GM18868 (cell line): Measurements from ENCODE around the gene NR1H3.
"Not testable (repeated sequence)": the region's sequence is repeated elsewhere in the genome, so short reads cannot be mapped to it uniquely, and the experiment has no call there.

Source experiments
- ATAC-seq: cut with Tn5 transposase; IDR thresholded peaks from one replicate; pipeline ENCODE4 v1.9.1; 2021; ENCODE audit warnings: mild to moderate bottlenecking, moderate library complexity; ENCODE audit not compliant: unreplicated experiment

The NR1H3 gene

DNA sequence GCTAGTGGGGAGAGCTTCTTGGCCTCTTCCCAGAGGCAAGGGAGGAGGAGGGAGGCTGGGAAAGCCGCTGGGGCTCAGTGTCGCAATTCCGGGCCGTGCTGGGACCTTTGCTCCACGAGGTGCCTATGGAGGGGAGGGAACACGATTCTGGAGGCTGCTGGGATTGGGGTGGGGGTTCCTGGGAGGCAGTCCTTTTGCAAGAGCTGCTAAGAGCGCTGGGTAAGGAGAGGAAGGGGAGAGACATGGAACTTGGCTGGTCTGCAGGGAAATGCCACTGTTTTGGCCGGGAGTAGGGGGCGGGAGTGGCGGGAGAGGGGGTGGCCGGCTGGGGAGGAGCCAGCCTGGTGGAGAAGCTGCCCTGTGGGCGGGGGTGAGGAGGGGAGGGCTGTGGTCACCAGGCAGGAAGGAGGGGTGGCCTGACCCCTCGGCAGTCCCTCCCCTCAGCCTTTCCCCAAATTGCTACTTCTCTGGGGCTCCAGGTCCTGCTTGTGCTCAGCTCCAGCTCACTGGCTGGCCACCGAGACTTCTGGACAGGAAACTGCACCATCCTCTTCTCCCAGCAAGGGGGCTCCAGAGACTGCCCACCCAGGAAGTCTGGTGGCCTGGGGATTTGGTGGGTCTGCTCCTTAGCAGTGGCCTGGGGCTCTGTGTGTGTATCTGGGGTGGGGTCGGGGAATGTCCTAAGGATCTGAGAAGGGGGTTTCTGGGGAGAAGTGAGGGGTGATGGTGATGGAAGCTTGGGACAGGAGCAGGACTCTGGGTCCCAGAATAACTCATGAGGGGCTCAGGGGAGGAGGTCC lies at the start of gene NR1H3:
TSS of gene NR1H3 (plus strand) at position 480 of the 800 bp plus-strand sequence. CDS start 1,221 bp downstream, outside the sequence.
- no peak for ATAC-seq

DNA sequence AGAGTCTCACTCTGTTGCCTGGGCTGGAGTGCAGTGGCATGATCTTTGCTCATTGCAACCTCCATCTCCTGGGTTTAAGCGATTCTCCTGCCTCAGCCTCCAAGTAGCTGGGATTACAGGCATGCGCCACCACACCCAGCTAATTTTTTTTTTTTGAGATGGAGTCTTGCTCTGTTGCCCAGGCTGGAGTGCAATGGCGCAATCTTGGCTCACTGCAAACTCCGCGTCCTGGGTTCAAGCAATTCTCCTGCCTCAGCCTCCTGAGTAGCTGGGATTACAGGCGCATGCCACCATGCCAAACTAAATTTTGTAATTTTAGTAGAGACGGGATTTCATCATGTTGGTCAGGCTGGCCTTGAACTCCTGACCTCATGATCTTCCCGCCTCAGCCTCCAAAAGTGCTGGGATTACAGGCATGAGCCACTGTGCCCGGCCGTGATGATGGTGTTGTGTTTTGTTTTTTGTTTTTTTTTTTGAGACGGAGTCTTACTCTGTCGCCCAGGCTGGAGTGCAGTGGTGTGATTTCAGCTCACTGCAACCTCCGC lies 49.7 kb upstream of the NR1H3 start:
- not testable (repeated sequence) for ATAC-seq

DNA sequence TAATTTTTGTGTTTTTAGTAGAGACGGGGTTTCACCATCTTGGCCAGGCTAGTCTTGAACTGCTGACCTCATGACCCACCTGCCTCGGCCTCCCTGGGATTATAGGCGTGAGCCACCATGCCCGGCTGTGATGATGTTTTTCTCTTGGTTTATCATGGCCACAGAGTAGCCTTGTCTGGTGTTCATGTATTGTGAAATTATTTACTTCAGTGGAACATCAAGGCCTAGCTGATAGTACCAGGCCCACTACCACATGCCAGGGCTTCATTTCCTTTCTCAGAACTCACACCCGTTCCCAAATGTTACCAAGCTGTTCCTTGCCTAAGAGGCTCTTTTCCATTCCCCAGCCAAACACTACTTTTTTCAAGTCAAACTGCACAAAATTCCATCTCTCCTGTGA lies 49.2 kb upstream of the NR1H3 start:
- ATAC-seq = no peak

DNA sequence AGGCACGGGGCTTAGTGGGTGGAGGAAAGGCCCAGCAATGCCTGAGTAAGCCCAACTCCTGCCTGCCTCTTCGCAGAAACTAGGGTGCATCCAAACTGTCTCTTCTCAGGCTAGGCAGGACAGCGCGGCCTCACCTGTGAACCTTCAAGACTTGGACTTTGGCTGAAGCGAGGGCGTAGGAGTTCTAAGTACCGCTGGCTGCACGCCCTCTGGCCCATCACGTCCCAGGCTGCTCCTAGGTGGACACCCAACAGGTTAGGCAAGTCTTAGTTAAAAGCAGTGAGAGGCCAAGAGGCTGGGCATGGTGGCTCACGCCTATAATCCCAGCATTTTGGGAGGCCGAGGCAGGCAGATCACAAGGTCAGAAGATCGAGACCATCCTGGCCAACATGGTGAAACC lies 44.9 kb upstream of the NR1H3 start:
- ATAC-seq = no peak

DNA sequence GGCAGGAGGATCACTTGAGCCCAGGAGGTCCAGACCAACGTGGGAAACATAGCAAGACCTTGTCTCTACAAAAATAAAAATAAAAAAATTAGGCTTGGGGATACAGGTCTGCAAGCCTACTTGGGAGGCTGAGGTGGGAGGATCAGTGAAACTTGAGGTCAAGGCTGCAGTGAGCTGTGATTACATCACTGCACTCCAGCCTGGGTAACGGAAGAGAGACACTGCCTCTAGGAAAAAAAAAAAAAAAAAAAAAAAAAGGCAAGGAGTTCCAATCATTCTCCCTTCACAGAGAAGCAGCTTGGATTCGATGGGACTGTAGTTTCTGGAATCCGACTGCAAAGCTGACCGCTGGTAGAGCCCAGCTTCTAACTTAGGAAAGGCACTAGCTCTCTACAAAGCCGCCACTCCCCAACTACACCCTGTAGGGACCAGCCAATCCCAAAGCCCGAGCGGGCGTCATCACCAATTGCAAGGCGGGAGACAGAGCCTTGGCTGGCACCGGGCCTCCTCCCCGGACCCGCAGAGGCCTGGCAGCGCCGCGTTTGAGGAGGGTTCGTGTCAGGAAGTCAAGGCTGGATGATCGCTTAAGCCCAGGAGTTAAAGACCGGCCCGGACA lies 43.7 kb upstream of the NR1H3 start:
- ATAC-seq = peak; percentile 69

DNA sequence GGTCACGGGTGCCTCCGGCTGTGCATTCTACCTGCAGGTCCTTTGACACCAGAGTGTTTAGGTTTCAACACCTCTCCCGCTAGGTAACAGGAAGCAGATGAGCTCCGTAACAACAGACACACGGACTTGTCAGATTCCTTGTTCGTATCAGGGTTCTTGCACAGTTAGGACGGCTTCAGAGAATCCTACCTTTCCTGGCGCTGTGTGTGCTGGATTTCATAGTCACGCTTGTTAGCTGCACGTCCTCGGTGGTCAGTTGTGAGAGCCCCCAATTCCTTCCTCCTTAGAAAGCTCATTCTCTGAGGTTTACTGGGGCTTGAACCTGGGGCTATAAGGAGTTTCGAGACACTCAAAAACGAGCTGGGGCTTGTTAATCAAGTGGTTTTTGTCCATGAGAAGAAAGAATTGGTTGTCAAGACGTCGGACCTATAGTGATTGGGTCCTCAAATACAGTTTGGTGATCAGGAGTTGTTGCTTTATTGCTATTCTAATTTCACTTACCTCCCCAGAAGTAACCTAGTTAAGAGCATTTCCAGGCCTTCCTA lies 42.4 kb upstream of the NR1H3 start:
- ATAC-seq = no peak

DNA sequence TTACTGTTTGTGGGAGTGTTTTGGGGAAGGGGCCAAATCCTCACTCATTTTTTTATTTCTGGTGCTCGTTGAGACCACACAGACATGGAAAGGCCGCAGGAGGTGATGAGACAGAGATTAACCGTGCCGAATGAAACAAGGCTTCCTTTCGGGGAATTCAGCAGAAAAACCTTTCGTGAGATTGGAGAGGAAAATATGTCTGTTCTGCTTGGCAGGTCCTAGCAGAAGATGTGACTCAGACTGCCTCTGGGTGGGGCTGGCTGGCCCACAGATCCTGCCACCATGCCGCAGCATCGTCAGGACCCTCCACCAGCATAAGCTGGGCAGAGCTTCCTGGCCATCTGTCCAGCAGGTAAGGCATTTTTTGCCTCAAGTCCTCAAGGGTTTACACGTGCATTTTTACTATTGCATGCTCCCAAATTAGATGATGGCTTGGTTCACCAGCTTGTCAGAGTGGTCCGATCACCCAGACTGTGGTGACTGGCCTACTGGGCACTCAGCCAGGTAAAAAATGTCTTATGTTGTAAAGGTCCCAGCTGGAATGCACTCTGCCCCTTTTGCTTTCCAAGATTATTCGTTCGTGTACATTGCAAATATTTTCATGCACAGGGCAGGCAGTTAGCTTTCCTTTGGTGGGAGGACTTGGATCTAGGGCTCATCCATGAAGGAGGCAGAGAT lies 41.5 kb upstream of the NR1H3 start:
- ATAC-seq = peak; percentile 40

DNA sequence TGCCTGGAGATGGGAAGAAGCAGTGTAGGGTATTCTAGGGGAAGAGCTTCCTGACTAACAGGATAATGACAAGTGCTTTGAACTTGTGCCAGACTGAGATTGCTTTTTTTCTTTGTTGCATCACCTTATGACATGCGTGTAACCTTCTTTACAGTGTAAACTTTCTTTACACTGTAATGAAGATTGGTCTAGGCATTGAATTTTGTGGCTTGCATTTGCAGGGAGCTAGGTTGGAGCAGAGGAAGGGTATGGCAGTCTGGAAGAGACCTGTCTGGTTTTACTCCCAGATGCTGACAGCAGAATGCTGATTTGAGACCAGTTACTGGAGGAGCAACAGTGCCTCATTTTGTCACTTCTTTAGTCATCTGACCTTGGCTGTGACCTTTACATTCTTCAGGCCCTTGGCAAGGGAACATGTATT lies 37.4 kb upstream of the NR1H3 start:
- ATAC-seq = no peak

DNA sequence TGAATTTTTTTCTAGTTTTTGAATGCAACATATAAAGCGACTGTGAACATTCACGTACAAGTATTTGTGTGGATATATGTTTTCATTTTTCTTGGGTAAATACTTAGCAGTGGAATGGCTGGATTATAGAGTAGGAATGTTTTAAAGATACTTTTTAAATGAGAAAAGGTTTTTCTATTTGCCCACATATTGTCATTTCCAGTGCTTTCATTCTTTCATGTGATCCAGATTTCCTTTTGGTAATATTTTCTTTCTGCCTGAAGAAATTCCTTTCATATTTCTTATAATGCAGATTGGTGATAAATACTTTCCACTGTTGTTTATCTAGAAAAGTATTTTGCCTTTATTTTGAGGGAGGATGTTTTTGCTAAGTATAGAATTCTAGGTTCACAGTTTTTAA lies 35.1 kb upstream of the NR1H3 start:
- ATAC-seq = no peak

DNA sequence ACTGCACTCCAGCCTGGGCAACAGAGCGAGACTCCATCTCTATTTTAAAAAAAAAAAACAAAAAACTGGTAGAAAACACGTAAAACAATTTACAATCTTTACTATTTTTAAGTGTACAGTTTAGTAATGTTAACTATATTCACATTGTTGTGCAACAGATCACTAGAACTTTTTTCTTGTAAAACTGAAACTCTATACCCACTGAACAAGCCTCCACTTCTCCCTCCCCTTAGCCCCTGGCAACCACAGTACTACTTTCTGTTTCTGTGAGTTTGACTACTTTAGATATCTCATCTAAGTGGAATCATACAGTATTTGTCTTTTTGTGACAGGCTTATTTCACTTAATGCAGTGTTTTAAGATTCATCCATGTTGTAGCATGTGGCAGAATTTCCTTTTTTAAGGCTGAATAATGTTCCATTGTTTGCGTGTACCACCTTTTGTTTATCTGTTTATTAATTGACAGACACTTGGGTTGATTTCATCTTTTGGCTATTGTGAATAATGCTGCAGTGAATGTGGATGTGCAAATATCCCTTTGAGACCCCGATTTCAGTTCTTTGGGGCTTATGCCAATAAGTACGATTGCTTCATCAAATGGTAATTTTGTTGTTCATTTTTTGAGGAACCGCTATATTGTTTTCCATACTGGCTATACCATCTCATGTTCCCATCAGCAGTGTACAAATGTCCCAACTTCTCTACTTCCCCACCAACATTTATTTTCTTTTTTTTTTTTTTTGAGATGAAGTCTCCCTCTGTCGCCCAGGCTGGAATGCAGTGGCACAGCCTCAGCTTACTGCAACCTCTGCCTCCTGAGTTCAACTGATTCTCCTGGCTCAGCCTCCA lies 32.0 kb upstream of the NR1H3 start:
- peak; percentile 97 for ATAC-seq

DNA sequence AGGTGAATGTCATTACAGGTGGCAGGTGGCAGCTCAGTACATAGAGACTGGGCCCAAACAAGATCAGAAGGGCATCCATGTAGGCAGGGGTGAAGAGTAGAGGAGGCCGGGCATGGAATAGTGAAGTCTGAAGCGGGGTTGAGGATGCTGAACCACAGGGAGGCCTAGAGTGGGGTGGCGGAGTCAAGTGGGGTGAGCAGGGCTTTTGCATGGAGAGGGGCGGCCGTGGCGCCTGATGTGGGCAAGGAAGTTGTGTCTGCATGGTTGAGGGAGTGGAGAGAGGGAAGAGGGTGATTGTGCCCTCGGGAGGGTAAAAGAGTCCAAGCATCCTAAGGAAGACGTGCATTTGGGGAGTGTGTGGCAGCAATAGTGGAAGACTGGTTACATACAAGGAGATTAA lies 28.6 kb upstream of the NR1H3 start:
- no peak for ATAC-seq

DNA sequence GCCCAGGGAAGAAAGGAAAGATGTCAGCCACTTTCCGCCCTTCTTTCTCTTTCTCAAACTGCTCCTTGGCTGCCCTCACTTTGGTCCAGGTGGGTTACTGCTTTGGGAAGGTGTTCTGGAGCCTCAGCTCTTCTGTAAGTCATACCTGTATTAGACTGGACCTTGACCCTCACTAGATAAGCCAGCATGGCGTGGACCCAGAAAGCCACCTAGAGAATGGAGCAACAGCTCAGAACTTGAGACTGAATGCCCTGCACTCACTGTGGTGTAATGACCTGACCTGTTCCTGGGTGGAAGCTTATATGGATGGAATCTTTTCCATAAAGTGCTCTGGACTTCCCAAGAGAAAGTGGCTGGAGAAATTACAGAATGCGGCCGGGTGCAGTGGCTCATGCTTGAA lies 24.7 kb upstream of the NR1H3 start:
- ATAC-seq = no peak

DNA sequence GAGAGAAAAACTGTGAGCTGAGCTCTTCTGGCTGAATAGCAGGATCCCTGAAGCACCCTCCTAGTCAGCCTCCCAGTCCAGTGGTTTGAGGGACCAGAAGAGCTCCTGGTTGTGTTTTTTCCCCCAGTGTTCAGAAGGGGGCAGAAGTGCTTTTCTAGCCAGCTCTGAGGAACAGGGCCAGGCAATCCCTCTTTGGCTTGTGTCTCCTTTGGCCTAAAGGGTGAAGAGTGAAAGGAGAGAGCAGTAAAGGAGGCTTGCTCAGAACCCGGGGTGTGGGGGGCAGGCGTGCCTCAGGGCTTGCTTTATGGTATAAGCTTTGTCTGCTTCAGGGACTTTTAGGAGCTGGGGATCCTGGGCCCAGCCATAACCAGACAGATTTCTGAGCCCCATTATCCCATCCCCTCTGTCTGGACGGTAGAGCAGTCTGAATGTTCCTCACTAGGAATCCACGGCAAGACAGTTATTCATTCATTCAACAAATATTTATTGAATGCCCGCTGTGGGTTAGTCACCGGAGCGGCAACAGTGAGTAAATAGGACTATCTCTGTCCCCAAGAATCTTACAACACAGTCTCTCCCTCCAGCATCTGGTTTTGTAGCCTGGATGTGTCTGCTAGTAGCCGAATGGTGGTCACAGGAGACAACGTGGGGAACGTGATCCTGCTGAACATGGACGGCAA lies 23.7 kb upstream of the NR1H3 start:
- ATAC-seq = no peak

DNA sequence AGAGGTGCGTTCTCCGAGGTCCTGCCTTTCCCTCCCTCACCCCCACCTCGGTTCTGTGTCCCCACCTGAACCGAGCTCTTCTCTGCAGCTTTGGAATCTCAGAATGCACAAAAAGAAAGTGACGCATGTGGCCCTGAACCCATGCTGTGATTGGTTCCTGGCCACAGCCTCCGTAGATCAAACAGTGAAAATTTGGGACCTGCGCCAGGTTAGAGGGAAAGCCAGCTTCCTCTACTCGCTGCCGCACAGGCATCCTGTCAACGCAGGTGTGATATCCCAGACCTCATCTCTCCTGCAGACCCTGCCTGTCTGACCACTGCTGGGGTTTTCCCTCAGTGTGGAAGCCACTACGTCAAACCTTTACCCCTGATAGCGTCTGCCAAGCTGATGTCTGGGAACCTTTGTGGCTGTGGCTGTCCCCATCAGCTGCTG lies 23.1 kb upstream of the NR1H3 start:
- no peak for ATAC-seq

DNA sequence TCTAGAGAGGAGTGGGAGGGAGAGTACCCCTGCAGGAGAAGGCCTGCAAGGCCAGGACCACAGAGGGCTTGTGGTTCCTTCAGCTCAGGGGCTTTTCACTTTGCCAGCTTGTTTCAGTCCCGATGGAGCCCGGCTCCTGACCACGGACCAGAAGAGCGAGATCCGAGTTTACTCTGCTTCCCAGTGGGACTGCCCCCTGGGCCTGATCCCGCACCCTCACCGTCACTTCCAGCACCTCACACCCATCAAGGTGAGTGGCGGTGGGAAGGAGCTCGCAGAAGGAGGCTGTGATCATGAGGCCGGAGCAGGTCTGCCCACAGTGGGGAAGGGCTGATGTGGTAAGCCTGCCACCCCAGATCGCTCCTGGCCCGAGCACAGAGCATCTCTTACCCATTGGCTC lies 22.6 kb upstream of the NR1H3 start:
- ATAC-seq = no peak

DNA sequence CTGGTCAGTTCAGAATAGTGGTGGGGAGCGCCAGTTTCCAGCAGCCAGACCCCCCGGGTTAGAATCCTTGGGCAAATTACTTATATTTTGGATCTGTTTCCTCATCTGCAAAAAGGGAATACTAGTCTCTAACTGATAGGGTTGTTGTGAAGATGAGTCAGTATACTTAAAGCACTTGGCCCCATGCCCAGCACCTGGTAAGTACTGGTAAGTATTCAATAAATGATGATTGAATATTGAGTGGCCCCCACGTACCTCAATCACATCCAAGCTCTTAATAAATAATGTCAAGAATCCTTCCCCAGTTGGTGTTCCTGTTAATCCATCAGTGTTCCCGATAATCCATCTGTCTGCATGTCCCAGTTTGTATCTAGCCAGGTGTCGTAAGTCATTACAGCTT lies 21.3 kb upstream of the NR1H3 start:
- ATAC-seq = no peak

DNA sequence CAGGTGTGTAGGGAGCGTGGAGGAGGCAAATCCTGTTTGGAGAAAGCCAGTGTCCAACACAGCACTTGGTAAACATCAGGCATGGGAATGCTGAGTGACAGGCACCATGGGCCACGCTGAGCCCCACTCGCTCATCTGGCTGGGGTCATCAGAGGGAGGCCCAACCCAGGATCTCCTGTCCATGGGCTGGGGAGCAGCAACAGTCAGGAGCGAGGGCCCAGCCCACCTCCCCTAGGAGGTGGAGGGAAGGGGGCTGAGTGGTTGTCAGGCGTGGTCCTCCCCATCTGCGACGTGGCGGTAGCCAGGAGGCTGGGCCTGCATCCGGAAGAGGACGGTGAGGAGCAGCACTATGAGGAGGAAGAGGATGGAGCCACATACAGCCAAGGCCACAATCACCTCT lies 17.9 kb upstream of the NR1H3 start:
- ATAC-seq = no peak

DNA sequence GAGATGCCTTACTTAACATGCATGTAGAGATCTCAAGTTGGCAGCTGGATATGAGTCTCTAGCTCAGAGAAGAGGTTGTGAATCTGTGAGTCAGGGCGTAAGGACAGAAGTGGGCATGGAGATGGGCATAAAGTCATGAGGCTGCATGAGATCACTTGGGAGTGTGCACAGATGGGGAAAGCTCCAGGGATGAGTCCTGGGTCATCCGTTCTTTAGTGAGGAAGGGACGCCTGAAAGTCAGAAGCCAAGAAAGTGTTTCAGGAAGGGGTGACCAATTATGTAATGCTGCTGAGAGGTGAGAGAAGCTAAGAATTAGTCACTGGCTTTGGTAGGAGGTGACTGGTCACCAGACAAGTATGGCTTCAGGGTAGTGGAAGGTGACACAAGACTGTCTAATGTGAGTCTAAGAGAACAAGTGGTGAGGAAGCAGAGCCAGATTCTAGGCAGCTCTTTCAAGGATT lies 15.9 kb upstream of the NR1H3 start:
- ATAC-seq = no peak

DNA sequence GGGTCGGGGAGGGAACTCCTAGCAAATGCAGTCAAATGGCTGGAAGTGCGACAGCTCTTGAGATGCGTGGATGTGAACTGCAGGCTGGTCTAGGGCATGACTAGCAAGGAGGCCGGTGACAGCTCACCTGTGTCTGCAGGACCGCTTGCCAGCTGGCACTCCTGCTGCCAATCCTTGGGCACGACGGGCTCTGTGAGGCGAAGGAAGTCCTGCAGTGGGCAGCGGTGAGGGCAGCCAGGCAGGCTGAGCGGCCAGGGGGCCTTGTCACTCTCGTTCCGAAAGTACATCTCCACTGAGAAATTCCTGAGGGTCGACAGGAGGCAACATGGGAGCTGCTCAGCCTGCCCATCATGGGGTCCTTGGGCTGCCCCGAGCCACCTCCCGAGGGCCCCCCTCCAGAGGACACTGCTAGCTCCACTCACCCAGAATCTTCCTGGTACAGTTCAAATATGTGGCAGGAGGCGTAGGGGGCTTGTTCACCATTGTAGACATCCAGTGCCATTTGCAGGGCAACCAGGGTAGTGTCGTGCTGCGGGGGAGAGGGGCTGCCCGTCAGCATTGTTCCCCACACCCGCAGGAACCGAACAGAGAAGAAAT lies 15.1 kb upstream of the NR1H3 start:
- no peak for ATAC-seq
